RWPE1 (cell line): ENCODE results near the gene IQGAP2.

Experiments
- CTCF ChIA-PET: fragments of 350-600 bp; sonication (Branson Sonifier 250); formaldehyde crosslinking; extraction: SDS; loops from one replicate; lab custom pipeline; 2021; lab: Yijun Ruan, JAX
- POLR2A ChIA-PET: fragments of 400-600 bp; formaldehyde crosslinking; extraction: SDS; loops from one replicate; lab custom pipeline; 2020; ENCODE audit warnings: antibody characterized with exemption; ENCODE audit not compliant: low non-redundant PET; lab: Yijun Ruan, JAX
- DNase-seq: peaks from one replicate; pipeline ENCODE4 v3.0.0; 2012; ENCODE audit warnings: low spot score
- H3K27ac ChIP-seq: fragments of 450-650 bp; 2 replicates; pipeline ENCODE4 v1.5.1; 2017
- TF ChIP-seq, protein P1 (sequence below): fragments of 450-650 bp; conservative IDR thresholded peaks from 2 replicates; pipeline ENCODE4 v1.5.1; 2017; ENCODE audit warnings: low read depth, mild to moderate bottlenecking

IQGAP2 gene

DNA sequence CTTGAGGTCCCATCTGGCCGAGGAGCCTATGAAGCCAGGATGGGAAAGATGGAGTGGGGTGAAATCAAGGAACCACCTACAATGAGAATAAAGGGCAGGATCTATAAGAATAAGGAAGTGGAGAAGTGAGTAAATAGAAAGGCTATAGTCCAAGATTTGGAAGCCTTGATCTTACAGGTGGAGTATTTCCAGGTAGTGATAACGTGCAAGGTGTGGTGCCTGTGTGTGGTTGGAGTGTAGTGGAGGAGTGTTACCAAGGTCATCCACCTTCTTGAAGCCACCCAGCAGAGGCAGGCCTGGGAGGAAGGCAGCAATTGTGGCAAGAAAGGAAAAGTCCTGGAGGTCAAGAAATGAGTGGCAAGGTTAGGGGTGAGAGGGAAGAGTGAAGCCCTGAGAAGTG, 72.9 kb downstream of the IQGAP2 start:
- CTCF ChIA-PET = no interaction called here
- POLR2A ChIA-PET = no interaction called here
- TF ChIP-seq, protein P1, sequence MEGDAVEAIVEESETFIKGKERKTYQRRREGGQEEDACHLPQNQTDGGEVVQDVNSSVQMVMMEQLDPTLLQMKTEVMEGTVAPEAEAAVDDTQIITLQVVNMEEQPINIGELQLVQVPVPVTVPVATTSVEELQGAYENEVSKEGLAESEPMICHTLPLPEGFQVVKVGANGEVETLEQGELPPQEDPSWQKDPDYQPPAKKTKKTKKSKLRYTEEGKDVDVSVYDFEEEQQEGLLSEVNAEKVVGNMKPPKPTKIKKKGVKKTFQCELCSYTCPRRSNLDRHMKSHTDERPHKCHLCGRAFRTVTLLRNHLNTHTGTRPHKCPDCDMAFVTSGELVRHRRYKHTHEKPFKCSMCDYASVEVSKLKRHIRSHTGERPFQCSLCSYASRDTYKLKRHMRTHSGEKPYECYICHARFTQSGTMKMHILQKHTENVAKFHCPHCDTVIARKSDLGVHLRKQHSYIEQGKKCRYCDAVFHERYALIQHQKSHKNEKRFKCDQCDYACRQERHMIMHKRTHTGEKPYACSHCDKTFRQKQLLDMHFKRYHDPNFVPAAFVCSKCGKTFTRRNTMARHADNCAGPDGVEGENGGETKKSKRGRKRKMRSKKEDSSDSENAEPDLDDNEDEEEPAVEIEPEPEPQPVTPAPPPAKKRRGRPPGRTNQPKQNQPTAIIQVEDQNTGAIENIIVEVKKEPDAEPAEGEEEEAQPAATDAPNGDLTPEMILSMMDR = no peak
- no peak overlapping the region for H3K27ac ChIP-seq
- no peak for DNase-seq

DNA sequence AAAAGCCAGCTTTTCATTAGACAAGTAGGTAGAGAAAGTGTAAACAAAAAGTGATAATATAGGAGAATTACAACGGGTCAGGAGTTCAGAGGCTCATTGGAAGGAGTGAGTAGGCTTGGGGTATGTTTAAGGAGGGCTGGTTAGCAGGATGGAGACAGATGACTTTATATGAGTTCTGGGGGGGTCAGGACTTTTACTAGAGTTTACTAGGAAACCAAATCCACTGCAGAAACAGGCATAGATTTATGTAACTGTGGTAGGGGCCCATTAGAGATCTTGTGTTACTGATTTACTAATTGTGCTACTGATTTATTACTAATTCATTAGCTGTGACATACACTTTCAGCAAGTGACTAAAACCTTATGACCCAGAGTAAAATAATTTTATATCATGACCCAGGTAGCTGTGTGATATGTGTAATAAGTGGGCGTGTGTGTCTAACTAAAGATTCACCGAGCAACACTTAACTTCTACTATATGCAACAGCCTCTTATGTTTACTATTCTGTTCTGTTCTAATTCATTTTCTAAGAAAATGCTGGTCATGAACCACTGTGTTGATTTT, 73.5 kb downstream of the IQGAP2 start:
- CTCF ChIA-PET = no interaction called here
- TF ChIP-seq, protein P1 = no peak
- DNase-seq = no peak
- no peak overlapping the region for H3K27ac ChIP-seq
- POLR2A ChIA-PET = no interaction called here

DNA sequence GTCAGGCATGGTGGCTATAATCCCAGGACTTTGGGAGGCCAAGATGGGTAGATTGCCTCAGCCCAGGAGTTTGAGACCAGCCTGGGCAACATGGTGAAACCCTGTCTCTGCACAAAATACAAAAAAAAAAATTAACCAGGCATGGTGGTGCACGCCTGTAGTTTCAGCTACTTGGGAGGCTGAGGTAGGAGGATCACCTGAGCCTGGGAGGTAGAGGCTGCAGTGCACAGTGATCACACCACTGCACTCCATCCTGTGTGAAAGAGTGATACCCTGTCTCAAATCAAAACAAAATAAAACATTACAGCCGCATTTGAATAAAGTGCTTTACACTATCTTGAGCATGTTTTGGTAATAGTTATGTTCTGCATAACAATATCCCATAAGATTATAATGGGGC, 74.0 kb downstream of the IQGAP2 start:
- H3K27ac ChIP-seq = no peak overlapping the region
- TF ChIP-seq, protein P1 = no peak
- POLR2A ChIA-PET = no interaction called here
- CTCF ChIA-PET = no interaction called here
- no peak for DNase-seq

DNA sequence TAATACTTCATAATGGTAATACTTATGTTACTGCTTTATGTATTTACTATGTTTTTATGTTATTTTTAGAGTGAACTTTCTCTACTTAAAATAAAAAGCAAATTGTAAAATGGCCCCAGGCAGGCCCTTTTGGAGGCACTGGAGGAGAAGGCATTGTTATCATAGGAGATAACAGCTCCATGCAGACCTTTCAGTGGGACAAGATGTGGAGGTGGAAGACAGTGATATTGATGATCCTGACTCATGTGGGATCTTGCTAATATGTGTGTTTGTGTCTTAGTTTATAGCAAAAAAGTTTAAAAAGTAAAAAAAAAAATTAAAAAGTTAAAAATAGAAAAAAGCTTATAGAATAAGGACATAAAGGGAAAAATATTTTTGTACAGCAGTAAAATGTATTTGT, 74.5 kb downstream of the IQGAP2 start:
- ChIA-PET POLR2A (no interaction called here), CTCF (no interaction called here)
- H3K27ac ChIP-seq = no peak overlapping the region

DNA sequence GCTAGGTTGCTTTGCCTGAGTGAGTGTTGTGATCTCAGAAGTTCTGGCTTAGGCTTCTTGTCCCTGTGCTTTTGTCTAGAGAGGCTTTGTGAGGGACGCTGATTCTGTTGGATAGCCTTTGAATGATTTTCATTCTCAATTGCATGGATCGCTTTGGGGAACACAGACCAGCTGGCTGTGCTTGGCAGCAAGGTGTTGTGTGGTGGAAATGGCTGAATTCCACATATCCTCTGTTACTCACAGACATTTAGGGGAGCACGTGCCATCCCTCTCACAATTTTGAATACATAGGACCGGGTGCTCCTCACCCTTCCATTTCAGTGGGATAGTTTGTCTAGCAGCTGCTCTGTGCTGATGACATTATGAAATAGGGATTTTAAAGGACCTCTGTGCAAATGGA, 76.2 kb downstream of the IQGAP2 start:
- TF ChIP-seq, protein P1 = no peak
- DNase-seq = no peak
- CTCF ChIA-PET = no interaction called here
- no peak overlapping the region for H3K27ac ChIP-seq
- POLR2A ChIA-PET = no interaction called here

More for the DNA sequence above, 74.5 kb downstream of the IQGAP2 start:
- DNase-seq = no peak
- TF ChIP-seq, protein P1 = no peak

DNA sequence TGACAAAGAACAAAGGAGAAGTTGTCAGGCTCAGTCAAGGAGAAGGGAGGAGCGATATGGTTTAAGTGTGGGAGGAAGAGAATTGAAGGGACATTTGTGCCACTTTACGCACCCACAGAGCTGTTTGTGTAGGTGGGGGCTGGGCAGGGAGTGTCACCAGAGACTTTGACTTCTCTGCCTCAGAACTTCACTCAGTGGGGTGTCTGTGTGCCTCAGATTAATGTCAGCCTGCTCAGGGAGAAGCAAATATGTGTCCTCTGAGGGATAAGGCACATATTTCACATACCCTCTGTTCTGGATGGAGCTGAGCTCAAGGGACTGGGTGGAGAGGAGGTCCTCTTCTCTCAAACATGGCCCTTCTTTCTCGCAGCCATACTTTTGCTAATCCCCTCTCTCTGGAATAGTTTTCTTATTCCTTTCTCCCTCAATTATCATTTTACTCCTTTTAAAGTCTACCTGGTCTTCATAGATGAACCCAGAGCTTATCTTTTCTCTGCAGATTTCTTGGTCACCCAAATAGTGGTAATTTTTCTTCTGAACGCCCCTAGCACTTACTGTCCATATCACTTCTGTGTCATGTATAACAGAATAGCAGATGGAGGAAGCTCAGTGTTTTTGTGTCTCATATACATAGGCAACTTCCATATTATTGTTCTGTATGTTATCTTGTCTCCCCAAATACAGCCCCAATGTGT, 77.0 kb downstream of the IQGAP2 start:
- no peak overlapping the region for H3K27ac ChIP-seq
- ChIA-PET CTCF (no interaction called here), POLR2A (no interaction called here)
- DNase-seq = no peak
- TF ChIP-seq, protein P1 = no peak
